ENCODE results near the gene CAMK4.

The CAMK4 gene

GRCh38 chr5:111223787-111224560, at the start of gene CAMK4:
Gene CAMK4 (plus strand): TSS chr5:111224384. CDS start chr5:111224484, 100 bp downstream.
- peak; percentile 77 for DNase-seq (ENCODE audit: low spot score)

- DNase-seq (ENCODE audit: low spot score) = no peak
These were observed 41.1 kb upstream of the CAMK4 start for GRCh38 chr5:111183064-111183463.

GRCh38 chr5:111187079-111187478, 37.1 kb upstream of the CAMK4 start:
- DNase-seq (ENCODE audit: low spot score) = no peak

- no peak for DNase-seq (ENCODE audit: low spot score)
These were observed 30.1 kb upstream of the CAMK4 start for GRCh38 chr5:111194053-111194452.

- DNase-seq (ENCODE audit: low spot score) = no peak
These were observed 29.3 kb upstream of the CAMK4 start for GRCh38 chr5:111194925-111195324.

- DNase-seq (ENCODE audit: low spot score) = no peak
These were observed 26.7 kb upstream of the CAMK4 start for GRCh38 chr5:111197523-111197922.

GRCh38 chr5:111198281-111198966, 25.8 kb upstream of the CAMK4 start:
- no peak for DNase-seq (ENCODE audit: low spot score)

GRCh38 chr5:111200828-111201227, 23.4 kb upstream of the CAMK4 start:
- DNase-seq (ENCODE audit: low spot score) = no peak

GRCh38 chr5:111201705-111202104, 22.5 kb upstream of the CAMK4 start:
- DNase-seq (ENCODE audit: low spot score) = no peak

- DNase-seq (ENCODE audit: low spot score) = no peak
These were observed 12.8 kb upstream of the CAMK4 start for GRCh38 chr5:111211341-111211740.

- no peak for DNase-seq (ENCODE audit: low spot score)
These were observed 10.0 kb upstream of the CAMK4 start for GRCh38 chr5:111214052-111214742.

GRCh38 chr5:111215971-111216370, 8.2 kb upstream of the CAMK4 start:
- no peak for DNase-seq (ENCODE audit: low spot score)

GRCh38 chr5:111221139-111221538, 3.0 kb upstream of the CAMK4 start:
- DNase-seq (ENCODE audit: low spot score) = no peak

- peak; percentile 50 for DNase-seq (ENCODE audit: low spot score)
These were observed 940 bp upstream of the CAMK4 start for GRCh38 chr5:111223101-111223786.

- DNase-seq (ENCODE audit: low spot score) = no peak
These were observed 569 bp downstream of the CAMK4 start for GRCh38 chr5:111224561-111225345.

GRCh38 chr5:111225926-111226325, 1.7 kb downstream of the CAMK4 start:
- peak; percentile 53 for DNase-seq (ENCODE audit: low spot score)

- no peak for DNase-seq (ENCODE audit: low spot score)
These were observed 2.4 kb downstream of the CAMK4 start for GRCh38 chr5:111226556-111226955.

- DNase-seq (ENCODE audit: low spot score) = peak; percentile 46
These were observed 3.1 kb downstream of the CAMK4 start for GRCh38 chr5:111227226-111227782.

- peak; percentile 38 for DNase-seq (ENCODE audit: low spot score)
These were observed 3.6 kb downstream of the CAMK4 start for GRCh38 chr5:111227801-111228200.

- DNase-seq (ENCODE audit: low spot score) = no peak
These were observed 4.5 kb downstream of the CAMK4 start for GRCh38 chr5:111228520-111229220.

Data from CD4-positive, alpha-beta T cell treated with Interleukin-2 at 100 ng/mL for 4 hours (primary cell).